Measurements from ENCODE around the gene CLDN4. TPM values are rescaled to one million over a fixed set of nuclear protein-coding genes. Genes with fewer than 3 reads are reported as not detected.

The CLDN4 gene
- total and polyA plus RNA-seq, 9 of the 15 experiments (the other 6 are each of a cell fraction or from before 2014, with no cell fraction given), result 0.05 to 0.60 (median 0.06) TPM; not detected in 3

GRCh38 chr7:73822319-73823173, 8.2 kb upstream of the CLDN4 start (continued):
- TF ChIP-seq ESRRA (IDR thresholded peaks at IDR 0.05; ENCODE audit: borderline replicate concordance, low read depth), result peak; percentile 56
- no peak for TF ChIP-seq ETS1 (conservative IDR thresholded peaks at IDR 0.05; ENCODE audit: control insufficient read depth, low read depth, low read length)
- TF ChIP-seq PCBP2 (IDR thresholded peaks at IDR 0.05; ENCODE audit: low read depth, low read length, poor library complexity, severe bottlenecking), result no peak
- TF ChIP-seq THAP12 (CRISPR knock-in tag; IDR thresholded peaks at IDR 0.05), result 0 out of 2 replicates have a peak, but pooled peaks have one; percentile 47
- TF ChIP-seq OTX1 (CRISPR knock-in tag; IDR thresholded peaks at IDR 0.05), result no peak
- peak; percentile 83 for TF ChIP-seq JUNB (CRISPR knock-in tag; conservative IDR thresholded peaks at IDR 0.05)
- no peak for TF ChIP-seq GATAD2B (IDR thresholded peaks at IDR 0.05; ENCODE audit: borderline replicate concordance)
- TF ChIP-seq PTRF (tag; IDR thresholded peaks at IDR 0.05), result no peak
- no peak for TF ChIP-seq HCFC1 (IDR thresholded peaks at IDR 0.05; ENCODE audit: low read depth, low read length)
- TF ChIP-seq MEIS2 (IDR thresholded peaks at IDR 0.05; ENCODE audit: partially characterized antibody), result peak; percentile 77
- TF ChIP-seq TFAP4 (CRISPR knock-in tag; IDR thresholded peaks at IDR 0.05; ENCODE audit: borderline replicate concordance), result peak; percentile 75
- TF ChIP-seq HDAC3 (IDR thresholded peaks at IDR 0.05; ENCODE audit: borderline replicate concordance, partially characterized antibody), result no peak
- TF ChIP-seq SAFB (IDR thresholded peaks at IDR 0.05; ENCODE audit: borderline replicate concordance, low read depth, low read length), result no peak
- no peak for TF ChIP-seq SP2 (IDR thresholded peaks at IDR 0.05; ENCODE audit: extremely low read depth, low read depth, low read length, poor library complexity, severe bottlenecking)
- TF ChIP-seq NBN (IDR thresholded peaks at IDR 0.05; ENCODE audit: low read depth), result 0 out of 2 replicates have a peak, but pooled peaks have one; percentile 49
- peak; percentile 58; the same call in 1 of the 2 replicates for TF ChIP-seq ZKSCAN1 (IDR thresholded peaks at IDR 0.05; ENCODE audit: low read depth, low read length)
- TF ChIP-seq HDAC2 (IDR thresholded peaks at IDR 0.05), result peak; percentile 86
- TF ChIP-seq KDM1A (IDR thresholded peaks at IDR 0.05), result 0 out of 4 replicates have a peak, but pooled peaks of 1 of the 2 experiments have one; percentile 13
- TF ChIP-seq C11orf30 (IDR thresholded peaks at IDR 0.05; ENCODE audit: low read depth), result peak; percentile 90
- TF ChIP-seq ZKSCAN8 (CRISPR knock-in tag; IDR thresholded peaks at IDR 0.05), result no peak; the same call in 1 of the 2 replicates
- TF ChIP-seq POLR2AphosphoS5 (IDR thresholded peaks at IDR 0.05; ENCODE audit: control insufficient read depth, insufficient read depth, low read depth, low read length), result peak; percentile 33; the same call in 1 of the 2 replicates
- TF ChIP-seq ZC3H11A (IDR thresholded peaks at IDR 0.05; ENCODE audit: low read depth, low read length), result no peak
- TF ChIP-seq DNMT1 (IDR thresholded peaks at IDR 0.05), result no peak
- TF ChIP-seq CEBPB (tag; IDR thresholded peaks at IDR 0.05), result no peak

Measured in K562 (cell line).